Activated naive CD4-positive, alpha-beta T cell treated with anti-CD3 and anti-CD28 coated beads, Interleukin-2, amount 50 U/mL, for 72 hours (primary cell): Measurements from ENCODE around the gene MUC13. TPM values are rescaled to one million over a fixed set of nuclear protein-coding genes. Genes with fewer than 3 reads are reported as not detected.

Source experiments
- ATAC-seq, 2 donors: fragments of 150-1000 bp; cut with Tn5 transposase; 2 replicates each; pipeline ENCODE4 v1.10.0; 2021; ENCODE audit warnings: mild to moderate bottlenecking in 2 of 2, moderate library complexity in 2 of 2
- DNase-seq, 2 donors: peaks; one replicate each; pipeline ENCODE4 v3.0.0; 2021 to 2022; ENCODE audit warnings: low spot score in 2 of 2
- H3K27ac Mint-ChIP-seq, 2 donors: one replicate each; pipeline ENCODE4 v1.8.0; 2022; ENCODE audit warnings: mild to moderate bottlenecking in 2 of 2, mixed read lengths in 2 of 2
- H3K36me3 Mint-ChIP-seq, 2 donors: one replicate each; pipeline ENCODE4 v1.8.0; 2022; ENCODE audit warnings: mixed read lengths in 2 of 2
- H3K9me3 Mint-ChIP-seq, 2 donors: one replicate each; pipeline ENCODE4 v1.8.0; 2022; ENCODE audit warnings: mixed read lengths in 2 of 2
- total RNA-seq, 2 donors: library from RNA; stranded (reverse); gene quantifications; one replicate each; pipeline ENCODE4 v1.2.3, GENCODE V29; 2022

Gene MUC13
- total RNA-seq, 2 donors from 2014 or later, result not detected

DNA sequence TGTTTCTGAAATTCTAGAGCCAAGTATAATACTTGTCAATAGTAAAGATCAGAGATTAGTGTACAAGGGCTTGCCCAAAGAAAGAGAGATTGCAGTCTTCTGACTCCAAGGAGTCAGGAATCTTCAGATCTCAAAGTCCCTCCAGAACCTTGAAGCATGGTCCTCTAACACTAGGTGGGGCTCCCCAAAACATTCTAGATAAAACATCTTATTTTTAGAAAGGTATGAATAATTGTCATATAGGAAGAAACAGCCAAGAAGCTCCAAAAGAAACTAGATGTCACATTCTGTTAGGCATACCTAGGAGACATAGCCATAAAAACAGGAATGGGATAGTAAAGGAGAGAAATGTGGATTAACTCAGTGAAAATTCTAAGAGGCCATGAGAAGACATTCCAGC, 10.7 kb downstream of the MUC13 start:
- no peak for ATAC-seq
- Mint-ChIP-seq H3K36me3 (no peaks in the 10 kb centered on the region), H3K9me3 (no peaks in the 10 kb centered on the region), H3K27ac (no peak overlapping the region)
- no peak for DNase-seq

DNA sequence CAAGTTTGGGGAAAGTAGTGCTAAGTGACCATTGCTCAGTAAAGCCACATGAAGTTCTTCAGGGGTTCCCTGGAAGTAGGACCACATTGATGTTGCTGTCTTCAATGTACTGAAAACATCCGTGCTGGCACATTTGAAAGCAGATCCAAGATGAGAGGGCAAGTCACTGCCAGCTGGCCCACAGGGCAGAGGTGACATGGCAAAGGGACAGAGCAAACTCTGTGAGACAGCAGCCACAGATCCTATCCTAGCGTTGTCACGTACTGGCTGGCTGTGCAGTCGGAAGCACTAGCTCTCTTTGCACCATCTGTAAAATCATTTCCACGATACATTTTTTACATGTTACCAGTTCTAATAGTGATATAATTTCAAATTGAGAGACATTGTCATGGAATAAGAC, 13.8 kb downstream of the MUC13 start:
- DNase-seq, result no peak
- no peaks in the 10 kb centered on the region for H3K36me3 Mint-ChIP-seq
- ATAC-seq, result no peak
- H3K27ac Mint-ChIP-seq, result no peak overlapping the region
- H3K9me3 Mint-ChIP-seq, result no peaks in the 10 kb centered on the region

DNA sequence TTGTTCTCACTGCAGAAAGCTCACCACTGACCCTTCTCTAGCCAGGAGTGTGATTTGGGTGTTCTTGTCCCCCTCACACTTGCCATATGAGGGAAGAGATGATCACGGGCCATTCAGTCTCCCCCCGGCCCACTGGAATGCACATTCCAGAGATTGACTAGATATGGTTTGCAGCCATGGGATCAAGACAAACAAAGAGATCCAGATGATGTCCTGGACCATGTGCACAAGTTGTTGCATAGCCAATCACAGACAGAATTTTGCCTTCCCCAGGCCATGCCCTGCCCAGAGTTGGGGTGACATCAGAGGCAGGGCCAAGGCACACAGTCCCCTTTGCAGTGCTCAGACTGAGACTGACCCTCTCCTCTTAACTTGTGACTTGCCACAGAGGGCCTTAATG, 14.8 kb downstream of the MUC13 start:
- no peak for DNase-seq
- Mint-ChIP-seq H3K27ac (no peak overlapping the region), H3K36me3 (no peaks in the 10 kb centered on the region), H3K9me3 (no peaks in the 10 kb centered on the region)
- no peak for ATAC-seq

DNA sequence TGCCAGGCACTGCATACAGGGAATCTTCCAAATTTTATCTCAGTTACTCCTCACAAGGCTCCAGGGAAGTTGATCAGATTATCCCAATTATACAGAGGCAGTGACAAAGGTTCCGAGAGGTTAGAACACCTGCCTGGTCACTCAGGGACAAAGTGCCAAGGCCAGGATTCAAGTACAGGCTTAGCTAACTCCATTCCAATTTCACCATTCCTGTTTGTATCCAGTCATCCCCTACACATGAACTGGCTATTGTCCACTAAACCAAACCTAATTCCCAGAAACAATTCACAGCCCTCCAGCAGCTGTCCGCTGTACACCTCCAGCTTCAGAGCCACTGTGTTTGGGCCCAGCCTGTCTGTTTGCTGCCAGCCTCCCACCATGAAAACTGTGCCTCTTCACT, 16.0 kb downstream of the MUC13 start:
- no peak for ATAC-seq
- no peak overlapping the region for H3K27ac Mint-ChIP-seq
- H3K36me3 Mint-ChIP-seq, result no peaks in the 10 kb centered on the region
- DNase-seq, result no peak
- no peaks in the 10 kb centered on the region for H3K9me3 Mint-ChIP-seq

DNA sequence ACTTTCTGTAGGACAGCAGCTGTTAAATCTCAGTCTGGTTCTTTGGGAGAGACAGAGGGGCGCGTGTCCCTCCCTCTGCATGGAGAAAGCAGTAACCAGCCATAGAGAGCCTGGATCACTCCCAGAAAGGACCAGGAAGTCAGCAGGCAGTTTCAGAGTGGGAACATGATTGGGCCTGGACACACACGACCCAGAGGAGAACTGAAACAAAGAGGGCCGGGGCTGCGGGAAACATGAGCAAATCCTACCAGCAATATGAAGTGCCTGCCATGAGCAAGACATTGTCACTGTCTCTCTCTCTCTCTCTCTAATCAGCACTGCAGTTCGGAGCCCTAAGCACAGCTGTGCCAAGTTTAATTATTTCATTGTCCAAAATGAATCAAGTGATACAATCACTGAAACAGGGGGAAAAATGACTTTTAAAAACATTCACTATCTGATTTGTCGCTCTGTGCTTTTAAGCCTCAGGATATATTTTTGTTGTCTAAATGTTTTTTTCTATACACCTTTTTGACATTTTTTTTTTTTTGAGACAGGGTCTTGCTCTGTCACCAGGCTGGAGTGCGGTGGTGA, 17.6 kb downstream of the MUC13 start:
- H3K9me3 Mint-ChIP-seq, result no peaks in the 10 kb centered on the region
- ATAC-seq (no peak), DNase-seq (no peak)
- no peak overlapping the region for H3K27ac Mint-ChIP-seq
- H3K36me3 Mint-ChIP-seq, result no peaks in the 10 kb centered on the region

DNA sequence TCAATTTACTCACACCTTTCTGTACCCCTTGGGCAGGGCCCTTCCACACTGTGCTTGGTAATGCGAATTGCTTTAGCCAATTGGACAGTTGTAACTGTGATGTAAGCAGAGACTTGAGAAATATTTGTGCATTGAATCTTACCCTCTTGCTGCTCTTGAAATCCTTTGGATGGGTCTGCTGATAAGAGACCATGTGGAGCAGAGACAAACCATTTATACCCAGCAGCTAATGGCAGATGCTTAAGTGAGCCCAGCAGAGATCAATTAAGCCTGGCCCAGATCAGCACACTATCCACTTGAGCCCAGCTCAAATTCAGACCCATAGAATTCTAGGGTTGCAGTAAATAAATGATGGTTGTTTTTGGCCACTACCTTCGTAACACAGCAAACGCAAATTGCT, 19.3 kb downstream of the MUC13 start:
- no peaks in the 10 kb centered on the region for H3K36me3 Mint-ChIP-seq
- no peak for ATAC-seq

DNA sequence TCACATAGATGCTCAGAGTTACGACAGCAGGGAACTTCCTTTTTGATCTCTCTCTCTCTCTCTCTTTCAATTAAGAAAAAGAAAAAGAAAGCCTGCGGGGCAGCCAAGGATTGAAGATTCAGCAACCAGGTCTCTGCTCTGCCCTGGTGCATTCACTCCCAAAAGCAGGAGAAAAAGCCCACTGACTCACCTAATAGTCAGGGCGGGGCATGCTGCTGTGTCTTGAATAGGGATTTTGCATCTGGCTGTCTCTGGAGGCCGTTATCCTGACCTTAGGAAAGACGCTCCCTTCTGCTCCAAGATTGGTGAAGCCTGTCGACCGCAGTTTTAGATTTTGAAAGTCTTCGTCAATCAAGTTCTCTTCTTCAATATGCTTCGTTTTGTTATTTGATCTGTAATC, 26.6 kb downstream of the MUC13 start:
- Mint-ChIP-seq H3K27ac (no peak overlapping the region), H3K36me3 (no peaks in the 10 kb centered on the region), H3K9me3 (no peaks in the 10 kb centered on the region)
- ATAC-seq (no peak), DNase-seq (no peak)

More for the DNA sequence above, 19.3 kb downstream of the MUC13 start:
- H3K27ac Mint-ChIP-seq, result no peak overlapping the region
- no peaks in the 10 kb centered on the region for H3K9me3 Mint-ChIP-seq
- no peak for DNase-seq

DNA sequence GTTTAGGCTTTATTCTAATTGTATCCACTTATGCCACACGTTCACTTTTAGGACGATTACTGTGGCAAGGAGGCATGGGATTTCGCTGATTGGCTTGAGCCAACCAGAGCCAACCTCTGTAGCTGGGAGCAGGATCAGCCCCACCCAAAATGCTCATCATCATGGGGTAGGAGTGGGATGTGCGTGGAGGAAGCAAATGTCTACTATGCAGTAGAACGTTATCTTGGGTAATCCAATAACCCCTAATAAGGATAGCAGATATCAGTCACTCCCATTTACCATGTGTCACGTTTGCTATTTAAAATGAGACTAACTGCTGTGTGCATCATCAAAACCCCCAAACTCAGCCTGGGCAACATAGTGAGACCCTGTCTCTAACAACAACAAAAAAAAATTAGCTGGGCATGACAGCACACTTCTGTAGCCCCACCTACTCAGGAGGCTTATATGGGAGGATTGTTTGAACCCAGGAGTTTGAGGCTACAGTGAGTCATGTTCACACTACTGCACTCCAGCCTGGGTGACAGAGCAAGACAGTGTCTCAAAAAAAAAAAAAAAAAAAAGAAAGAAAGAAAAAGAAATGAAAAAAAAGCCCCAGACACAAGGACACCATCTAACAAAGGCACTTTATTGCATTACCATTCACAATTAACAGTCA, 29.6 kb downstream of the MUC13 start:
- no peak overlapping the region for H3K27ac Mint-ChIP-seq
- H3K9me3 Mint-ChIP-seq, result no peaks in the 10 kb centered on the region
- DNase-seq, result no peak
- ATAC-seq, result no peak
- H3K36me3 Mint-ChIP-seq, result no peaks in the 10 kb centered on the region

DNA sequence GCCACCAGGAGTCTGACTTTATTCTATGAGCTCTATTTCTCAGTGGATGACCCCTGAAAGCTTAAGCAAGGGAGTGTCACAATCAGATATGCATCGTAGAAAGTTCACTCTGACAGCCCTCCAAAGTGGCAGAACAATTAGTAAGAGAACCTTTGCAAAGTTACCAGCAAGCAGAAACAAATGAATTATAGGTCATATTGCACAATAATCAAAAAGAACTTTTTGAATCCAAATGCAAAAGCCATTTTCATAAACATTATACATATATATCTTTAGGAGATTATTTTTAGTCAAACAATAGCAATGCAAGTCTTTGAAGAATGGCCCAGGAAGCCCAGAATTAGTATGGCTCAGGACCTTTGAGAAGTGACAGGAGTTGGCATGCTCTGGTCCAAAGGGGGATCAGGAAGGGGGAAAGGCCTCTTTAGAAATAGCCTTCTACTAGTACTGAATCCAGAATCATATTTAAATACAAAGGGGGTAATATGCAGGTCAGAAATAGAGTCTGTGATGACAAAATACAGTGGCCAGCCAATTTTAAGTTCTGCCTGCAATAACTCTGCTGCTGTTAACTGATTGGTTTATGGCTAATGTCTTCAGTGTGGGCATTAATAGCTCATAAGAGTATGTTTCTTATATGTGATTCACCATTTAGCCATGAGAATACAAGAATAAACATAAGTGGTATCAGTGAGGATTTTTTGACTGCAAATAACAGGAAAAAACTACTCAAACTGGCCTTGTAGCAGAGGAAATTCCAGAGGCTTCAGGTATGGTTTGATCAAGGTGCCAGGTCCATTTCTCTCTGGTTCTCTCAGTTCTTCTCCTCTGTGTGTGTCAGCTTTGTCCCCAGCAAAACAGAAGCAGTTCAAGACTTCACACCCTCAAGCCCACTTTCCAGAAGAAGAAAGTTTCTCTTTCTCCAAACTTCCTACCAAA, 30.4 kb downstream of the MUC13 start:
- ATAC-seq, result no peak

DNA sequence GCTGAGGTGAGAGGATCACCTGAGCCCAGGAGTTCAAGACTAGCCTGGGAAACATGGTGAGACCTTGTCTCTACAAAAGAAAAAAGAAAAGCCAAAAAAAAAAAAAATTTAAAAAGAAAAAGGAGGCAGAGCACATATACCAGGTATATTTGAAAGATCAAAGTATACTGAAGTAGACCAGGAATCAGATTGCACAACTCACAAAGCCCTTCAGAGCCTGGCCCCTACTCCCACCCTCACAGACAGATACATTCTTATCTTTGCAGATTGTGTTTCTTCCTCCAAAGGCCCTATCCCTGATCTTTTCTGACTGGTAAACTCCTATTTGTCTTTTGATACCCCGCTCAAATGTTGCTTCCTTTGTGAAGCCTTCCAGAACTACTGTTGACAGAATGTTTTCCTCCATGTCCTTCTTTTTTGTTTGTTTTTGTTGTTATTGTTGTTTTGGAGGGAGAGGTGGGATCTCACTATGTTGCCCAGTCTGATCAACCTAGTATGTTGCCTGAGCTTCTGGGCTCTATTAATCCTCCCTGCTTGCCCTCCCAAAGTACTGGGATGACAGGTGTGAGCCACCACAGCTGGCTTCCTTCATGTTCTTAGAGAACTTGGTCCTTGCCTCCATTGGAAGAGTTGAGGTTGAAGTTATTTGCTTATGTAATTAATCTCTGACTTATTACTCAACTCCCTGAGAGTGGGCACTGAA, 37.6 kb downstream of the MUC13 start:
- no peaks in the 10 kb centered on the region for H3K9me3 Mint-ChIP-seq
- no peak for DNase-seq

More for the DNA sequence above, 30.4 kb downstream of the MUC13 start:
- DNase-seq, result no peak
- Mint-ChIP-seq H3K27ac (no peak overlapping the region), H3K9me3 (no peaks in the 10 kb centered on the region), H3K36me3 (no peaks in the 10 kb centered on the region)

DNA sequence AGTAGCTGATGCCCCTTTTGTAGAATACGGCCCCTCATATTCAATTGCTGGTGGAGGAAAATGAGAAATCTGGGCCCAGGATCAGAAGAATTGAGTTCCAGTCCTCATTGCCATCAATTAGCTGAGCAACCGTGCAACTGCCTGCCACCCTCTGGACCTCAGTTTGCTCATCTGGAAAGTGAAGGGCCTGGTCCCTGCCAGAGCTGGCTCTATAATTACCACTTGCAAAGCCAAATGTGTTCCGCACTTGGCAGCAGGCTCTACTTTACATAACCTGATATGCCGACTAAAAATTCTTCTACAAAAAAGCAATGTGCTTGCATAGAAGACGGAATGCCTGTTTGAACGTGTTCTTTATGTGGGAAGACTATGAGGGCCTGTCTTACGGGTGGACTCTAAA, 38.8 kb downstream of the MUC13 start:
- ATAC-seq (no peak), DNase-seq (no peak)
- Mint-ChIP-seq H3K36me3 (no peaks in the 10 kb centered on the region), H3K9me3 (no peaks in the 10 kb centered on the region), H3K27ac (no peak overlapping the region)

More for the DNA sequence above, 37.6 kb downstream of the MUC13 start:
- no peak for ATAC-seq
- H3K27ac Mint-ChIP-seq, result no peak overlapping the region
- H3K36me3 Mint-ChIP-seq, result no peaks in the 10 kb centered on the region

DNA sequence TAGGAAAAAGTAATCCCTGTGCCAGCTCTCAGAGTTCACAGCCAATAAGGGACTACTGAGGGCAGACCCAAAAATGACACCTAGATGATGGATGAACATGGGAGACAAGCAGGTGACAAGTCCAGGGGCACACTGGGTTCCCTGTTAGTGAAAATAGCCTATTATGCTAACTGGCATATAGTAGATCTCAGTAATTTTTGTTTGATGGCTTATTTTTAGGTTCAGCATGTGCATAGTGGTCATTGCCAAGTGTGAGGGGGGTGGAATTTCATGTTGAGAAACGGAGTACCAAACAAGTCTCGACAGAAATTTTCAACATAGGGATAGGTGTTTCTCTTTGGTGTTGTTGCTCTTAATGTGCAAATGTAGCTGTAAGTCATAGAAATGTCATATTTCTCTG, 41.0 kb downstream of the MUC13 start:
- ATAC-seq (no peak), DNase-seq (no peak)
- no peaks in the 10 kb centered on the region for H3K36me3 Mint-ChIP-seq
- H3K27ac Mint-ChIP-seq, result no peak overlapping the region
- no peaks in the 10 kb centered on the region for H3K9me3 Mint-ChIP-seq

DNA sequence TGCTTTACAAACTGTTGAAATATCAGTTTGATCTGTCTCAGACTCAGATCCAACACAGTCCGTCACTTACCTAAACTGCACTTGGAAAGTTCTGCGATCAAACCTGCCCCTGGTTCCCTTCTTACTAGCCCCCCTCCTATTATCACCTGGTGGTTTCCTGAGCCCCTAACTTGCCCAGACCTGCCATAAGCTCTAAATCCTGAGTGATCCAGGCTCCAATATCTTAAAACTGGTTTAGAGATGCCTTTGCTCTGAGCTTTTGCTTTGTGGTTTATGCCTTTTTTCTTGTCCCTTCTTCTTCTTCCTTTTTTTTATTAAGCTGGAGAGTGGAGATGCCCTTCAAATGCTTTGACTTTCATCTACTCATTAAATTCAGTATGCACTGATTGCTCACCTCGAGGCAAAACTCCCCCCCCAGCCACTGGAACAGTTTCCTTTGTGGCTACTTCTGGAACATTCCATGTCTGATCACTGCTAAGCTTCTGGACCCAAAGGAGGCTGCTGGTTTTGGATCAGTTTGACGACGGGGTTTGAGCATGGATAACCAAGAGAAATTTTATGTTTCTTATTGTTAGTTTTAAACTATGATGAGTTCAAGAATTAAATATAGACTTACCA, 43.9 kb downstream of the MUC13 start:
- Mint-ChIP-seq H3K9me3 (no peaks in the 10 kb centered on the region), H3K36me3 (no peaks in the 10 kb centered on the region), H3K27ac (no peak overlapping the region)
- no peak for DNase-seq
- no peak for ATAC-seq

DNA sequence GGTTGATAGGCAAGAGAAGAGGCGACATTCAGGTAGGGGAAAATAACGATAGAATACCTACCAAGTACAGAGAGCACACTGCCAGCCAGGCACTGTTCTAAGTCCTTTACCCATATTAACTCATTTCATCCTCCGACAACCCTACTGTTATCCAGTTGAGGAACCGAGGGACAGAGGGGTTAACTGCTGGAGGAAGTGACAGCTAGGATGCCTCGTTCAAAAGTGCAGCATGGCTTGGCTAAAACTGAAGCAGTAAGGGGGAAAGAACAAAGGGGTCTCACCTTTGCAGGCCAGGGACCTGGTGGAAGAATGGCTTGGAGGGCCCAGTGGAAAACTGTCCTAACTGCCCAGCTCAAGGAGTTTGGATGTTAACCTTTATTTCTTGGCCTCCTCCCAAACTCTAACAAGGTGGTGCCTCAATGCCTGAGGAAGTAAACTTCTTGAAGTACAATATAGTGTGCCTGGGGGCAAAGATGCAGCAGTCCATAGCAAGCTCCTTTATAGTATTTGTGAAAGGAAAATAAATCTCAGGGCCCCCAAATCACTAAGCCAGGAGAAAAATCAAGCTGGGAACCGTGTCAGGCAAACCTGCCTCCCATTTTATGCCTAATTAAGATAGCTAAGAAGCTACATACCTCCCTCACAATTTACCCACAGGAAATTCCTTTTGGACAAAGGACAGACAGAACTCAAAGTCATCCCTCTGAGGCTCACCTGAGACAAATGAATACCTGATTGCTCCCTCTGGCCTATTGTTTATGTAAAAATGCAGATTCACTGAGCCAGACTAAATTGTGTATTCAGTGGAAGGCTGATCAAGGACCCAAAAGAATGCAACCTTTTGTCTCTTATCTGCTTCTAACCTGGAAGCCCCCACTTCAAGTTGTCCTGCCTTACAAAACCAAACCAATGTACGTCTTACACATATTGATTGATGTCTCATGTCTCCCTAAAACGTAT, 45.8 kb downstream of the MUC13 start:
- Mint-ChIP-seq H3K9me3 (no peaks in the 10 kb centered on the region), H3K36me3 (no peaks in the 10 kb centered on the region)

DNA sequence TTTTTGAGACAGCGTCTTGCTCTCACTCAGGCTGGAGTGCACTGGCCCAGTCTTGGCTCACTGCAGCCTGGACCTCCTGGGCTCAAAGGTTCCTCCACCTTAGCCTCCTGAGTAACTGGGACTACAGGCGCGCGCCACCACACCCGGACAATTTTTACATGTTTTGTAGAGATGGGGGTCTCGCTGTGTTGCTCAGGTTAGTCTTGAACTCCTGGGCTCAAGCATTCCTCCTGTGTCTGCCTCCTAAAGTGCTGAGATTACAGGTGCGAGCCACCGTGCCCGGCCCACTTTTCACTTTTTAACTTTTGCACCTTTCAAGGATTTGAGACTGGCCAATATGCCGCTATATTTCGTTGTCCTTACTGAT, 46.6 kb downstream of the MUC13 start:
- Mint-ChIP-seq H3K9me3 (no peaks in the 10 kb centered on the region), H3K36me3 (no peaks in the 10 kb centered on the region), H3K27ac (no peak overlapping the region)
- DNase-seq, result no peak
- ATAC-seq, result no peak

More for the DNA sequence above, 45.8 kb downstream of the MUC13 start:
- no peak for ATAC-seq
- DNase-seq, result no peak
- H3K27ac Mint-ChIP-seq, result no peak overlapping the region
